A375 (cell line): Measurements from ENCODE around the gene CDC14A. TPM values are rescaled to one million over a fixed set of nuclear protein-coding genes. Genes with fewer than 3 reads are reported as not detected.

Experiments
- total RNA-seq: library from RNA; depleted of rRNA; stranded (reverse); fragments of >200 nt; shearing (Covaris generic); gene quantifications from 2 replicates; pipeline ENCODE4 v1.2.3, GENCODE V29; 2014; rRNA removed

CDC14A gene
- total RNA-seq: 6.3 and 6.6 TPM in 2 replicates

GRCh38 chr1:100352267-100353070 is at the start of gene CDC14A:
Gene CDC14A (plus strand): TSS chr1:100352506. CDS start chr1:100352955, 449 bp downstream.

Other genes with a start within 250 kb of the CDC14A start
- gene SASS6, start 219.6 kb upstream of the CDC14A start, total RNA-seq: 10.3 and 10.5 TPM in 2 replicates
- gene TRMT13, start 219.3 kb upstream of the CDC14A start, total RNA-seq: 29.0 and 40.2 TPM in 2 replicates
- 0.87 and 1.8 TPM in 2 replicates for gene LRRC39, start 174.2 kb upstream of the CDC14A start, total RNA-seq
- gene DBT, start 102.7 kb upstream of the CDC14A start, total RNA-seq: 2.7 and 3.8 TPM in 2 replicates
- gene RTCA, start 86.3 kb upstream of the CDC14A start, total RNA-seq: 49.7 and 54.3 TPM in 2 replicates
- not detected in 2 replicates for gene GPR88, start 185.6 kb downstream of the CDC14A start, total RNA-seq